Small intestine (tissue), 7 donors: Measurements from ENCODE around the gene BCAR3. TPM values are rescaled to one million over a fixed set of nuclear protein-coding genes. Genes with fewer than 3 reads are reported as not detected.

ENCODE experiments used
- DNase-seq, 2 donors: peaks; one replicate each; pipeline versions ENCODE4 v3.0.0 to v3.0.0-alpha.2; 2013
- FAIRE-seq: peaks from 2 replicates; lab custom pipeline; 2012; peaks lifted over from hg19 to GRCh38; lab: Jason Lieb, UNC
- H3K27ac ChIP-seq, 3 donors: one replicate each; pipeline ENCODE4 v1.5.1; 2013; ENCODE audit warnings: low read length in 2 of 3, mild to moderate bottlenecking in 2 of 3, control low read depth in 1 of 3, inconsistent platforms in 1 of 3, low read depth in 1 of 3, moderate library complexity in 1 of 3
- H3K27me3 ChIP-seq, 3 donors: one replicate each; pipeline ENCODE4 v1.6.1; 2013; ENCODE audit warnings: low read length in 3 of 3, inconsistent platforms in 1 of 3; ENCODE audit not compliant: control insufficient read depth in 3 of 3, insufficient read depth in 3 of 3
- H3K36me3 ChIP-seq, 3 donors: one replicate each; pipeline ENCODE4 v1.6.1; 2013; ENCODE audit warnings: low read length in 3 of 3, inconsistent platforms in 1 of 3, low read depth in 1 of 3, mild to moderate bottlenecking in 1 of 3, moderate library complexity in 1 of 3; ENCODE audit not compliant: control insufficient read depth in 3 of 3, insufficient read depth in 2 of 3
- H3K4me1 ChIP-seq, 3 donors: one replicate each; pipeline ENCODE4 v1.6.1; 2013; ENCODE audit warnings: low read length in 2 of 3, inconsistent platforms in 1 of 3, low read depth in 1 of 3, mild to moderate bottlenecking in 1 of 3, moderate library complexity in 1 of 3; ENCODE audit not compliant: control insufficient read depth in 3 of 3, insufficient read depth in 2 of 3
- H3K4me3 ChIP-seq, 3 donors: one replicate each; pipeline ENCODE4 v1.5.1; 2013; ENCODE audit warnings: low read length in 3 of 3, control low read depth in 1 of 3, inconsistent platforms in 1 of 3, low read depth in 1 of 3, mild to moderate bottlenecking in 1 of 3, moderate library complexity in 1 of 3
- H3K9me3 ChIP-seq, 2 donors: one replicate each; pipeline ENCODE4 v1.6.1; 2013; ENCODE audit warnings: low read depth in 1 of 2, low read length in 1 of 2; ENCODE audit not compliant: control insufficient read depth in 2 of 2, insufficient read depth in 1 of 2
- WGBS, 3 donors: extraction: QIAGEN DNeasy Blood & Tissue Kit; methylation state at CpG; one replicate each; pipeline ENCODE4 v1.1.7; 2013; 5-methylcytosine and 5-hydroxymethylcytosine counted together
- polyA plus RNA-seq, 4 donors: library from polyadenylated mRNA; stranded (reverse) in 3 of 4; unstranded in 1 of 4; fragments of 200-250 nt in 3 of 4; fragments of 120-200 nt in 1 of 4; gene quantifications; one replicate each; pipeline versions ENCODE4 v1.2.1 to v1.2.3, GENCODE V29; 2013
- donor health status: healthy with polysubstance abuse.
- donor health status: control.
- donor health status: control.
- donor health status: Bipolar disorder and iron deficiency.
- donor health status: healthy.

Gene BCAR3
- polyA plus RNA-seq, 4 donors, result 15.9 to 26.2 (median 20.1) TPM

DNA sequence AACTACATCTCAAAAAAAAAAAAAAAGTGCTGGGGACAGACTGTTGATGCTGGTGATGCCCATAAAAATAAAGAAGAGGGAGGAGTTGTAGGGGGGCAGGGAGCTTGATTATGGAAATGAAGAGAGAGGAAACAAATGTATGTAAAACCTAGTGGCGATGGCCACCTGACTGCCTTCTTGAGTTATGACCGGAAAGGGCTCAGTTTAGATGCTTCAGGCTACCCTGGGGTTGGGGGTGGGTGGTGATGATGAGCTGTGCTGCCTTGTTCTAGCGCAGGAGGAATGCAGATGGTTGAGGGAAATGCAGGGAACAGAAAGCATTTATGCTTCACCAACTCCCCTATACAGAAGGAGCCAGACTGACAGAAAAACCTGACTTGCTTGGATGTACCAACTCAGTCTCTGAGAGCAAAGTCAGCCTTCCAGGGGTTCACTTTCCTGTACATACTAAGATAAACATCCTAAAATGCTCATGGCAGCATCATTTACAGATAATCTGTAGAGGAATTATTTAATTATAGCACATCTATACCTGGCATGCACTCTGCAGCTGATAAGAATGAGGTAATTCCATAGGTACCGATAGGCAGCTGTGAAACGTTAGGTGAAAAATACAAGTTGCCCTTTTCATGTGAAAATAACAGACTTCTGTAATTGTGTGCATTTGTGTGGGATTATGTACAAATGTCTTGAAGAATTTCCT lies 8.0 kb upstream of the BCAR3 start:
- 62 to 79% (median 77%) methylated on average over 5 of the region's 5 CpGs for WGBS, 3 donors
- H3K4me3 ChIP-seq, result no peak overlapping the region
- H3K9me3 ChIP-seq, result peaks cover 0 to 4% of the 10 kb centered on the region in 2 donors
- FAIRE-seq (no peak), DNase-seq (no peak)
- H3K27me3 ChIP-seq, result no peaks in the 10 kb centered on the region
- H3K27ac ChIP-seq, result no peak overlapping the region
- H3K4me1 ChIP-seq, result peaks cover 7 to 45% (median 7%) of the 10 kb centered on the region in 3 donors
- H3K36me3 ChIP-seq, result no peaks in the 10 kb centered on the region

DNA sequence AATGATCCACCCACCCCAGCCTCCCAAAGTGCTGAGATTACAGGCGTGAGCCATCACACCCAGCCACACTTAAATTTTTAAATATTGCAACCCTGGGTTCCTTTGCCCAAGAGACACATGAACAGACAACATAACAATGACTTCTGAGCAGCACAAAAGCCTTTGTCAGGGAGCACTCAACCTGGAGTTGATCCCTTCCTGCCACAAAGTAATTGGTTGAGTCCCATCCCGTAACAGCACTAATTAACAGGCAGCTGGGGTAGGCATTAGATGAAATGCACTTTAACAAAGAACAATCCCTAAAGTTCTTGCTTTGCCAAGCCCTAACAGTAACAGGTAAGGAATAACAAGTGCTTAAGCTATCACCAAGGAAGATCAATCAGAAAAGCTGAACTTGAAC lies 5.9 kb upstream of the BCAR3 start:
- no peak overlapping the region for H3K27ac ChIP-seq
- H3K36me3 ChIP-seq, result no peaks in the 10 kb centered on the region
- 81 to 92% (median 89%) methylated on average over 2 of the region's 2 CpGs for WGBS, 3 donors
- H3K9me3 ChIP-seq, result peaks cover 0 to 4% of the 10 kb centered on the region in 2 donors
- H3K27me3 ChIP-seq, result no peaks in the 10 kb centered on the region
- no peak overlapping the region for H3K4me3 ChIP-seq
- H3K4me1 ChIP-seq, result peaks cover 3 to 39% (median 7%) of the 10 kb centered on the region in 3 donors
- FAIRE-seq, result no peak
- no peak for DNase-seq

DNA sequence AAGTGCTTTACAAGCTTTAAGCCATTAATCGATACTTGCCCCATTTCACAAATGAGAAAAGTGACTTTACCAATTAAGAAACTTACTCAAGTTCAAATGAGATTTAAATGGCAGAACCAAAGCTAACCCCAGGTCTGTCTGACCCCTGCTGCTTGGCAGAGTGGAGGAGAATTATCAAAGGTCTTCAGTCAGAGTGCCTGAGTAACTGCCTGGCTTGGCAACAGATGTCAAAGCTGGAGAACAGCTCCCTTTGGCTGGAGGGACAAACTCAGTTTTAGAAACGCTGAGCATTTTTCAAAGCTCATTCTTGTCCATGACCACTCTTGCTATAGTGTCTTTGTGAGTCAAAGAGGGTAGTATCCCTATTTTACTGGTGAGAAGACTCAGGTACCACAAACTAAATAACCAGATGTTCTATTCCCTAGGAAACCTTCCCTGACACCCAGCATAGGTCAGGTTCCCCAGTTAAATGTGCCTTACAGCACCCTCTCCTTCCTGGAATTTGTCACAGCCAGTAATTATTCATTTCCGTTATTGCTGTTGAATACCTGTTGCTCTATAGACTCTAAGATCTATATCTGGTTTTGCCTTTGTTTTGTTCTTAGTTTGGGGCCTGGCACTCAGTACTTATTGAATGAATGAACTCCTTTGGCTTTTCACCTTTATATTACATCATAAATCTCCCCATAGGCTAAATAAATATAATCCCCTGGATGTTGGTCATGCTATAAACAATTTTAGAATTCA lies 5.0 kb upstream of the BCAR3 start:
- peaks cover 0 to 35% (median 7%) of the 10 kb centered on the region in 3 donors for H3K4me1 ChIP-seq
- H3K36me3 ChIP-seq, result no peaks in the 10 kb centered on the region
- WGBS, 3 donors, result 21 to 65% (median 33%) methylated on average over 3 of the region's 3 CpGs
- H3K9me3 ChIP-seq, result peaks cover 0 to 4% of the 10 kb centered on the region in 2 donors
- DNase-seq (peak in 1 of 2 donors; percentile 73), FAIRE-seq (no peak)
- H3K27me3 ChIP-seq, result no peaks in the 10 kb centered on the region
- no peak overlapping the region for H3K4me3 ChIP-seq
- peak overlapping the region in 2 of 3 donors; percentile 37 to 54 for H3K27ac ChIP-seq

DNA sequence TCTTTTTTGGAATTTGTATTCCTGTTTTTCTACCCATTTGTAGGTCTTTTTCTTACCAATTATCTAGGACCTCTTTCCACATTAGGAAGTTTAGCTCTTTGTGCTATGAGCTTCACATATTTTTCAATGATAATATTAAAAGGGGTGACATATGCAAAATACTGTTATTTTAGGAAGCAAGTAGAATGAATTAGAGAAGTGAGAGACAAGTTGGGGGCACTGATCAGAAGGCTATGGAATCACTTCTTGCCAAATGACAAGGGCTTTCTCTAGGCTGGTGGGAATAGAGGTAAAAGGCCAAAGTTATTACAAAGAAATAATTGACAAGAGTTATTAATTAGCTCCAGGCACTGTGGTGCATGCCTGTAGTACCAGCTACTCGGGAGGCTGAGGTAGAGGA lies 4.3 kb upstream of the BCAR3 start:
- Histone ChIP-seq H3K27ac (no peak overlapping the region), H3K9me3 (peaks cover 0 to 4% of the 10 kb centered on the region in 2 donors), H3K36me3 (no peaks in the 10 kb centered on the region), H3K4me1 (peaks cover 0 to 28% (median 5%) of the 10 kb centered on the region in 3 donors), H3K27me3 (no peaks in the 10 kb centered on the region), H3K4me3 (no peak overlapping the region)
- DNase-seq, result no peak
- no peak for FAIRE-seq
- 7 to 69% (median 27%) methylated on average over 1 of the region's 1 CpG for WGBS, 3 donors

DNA sequence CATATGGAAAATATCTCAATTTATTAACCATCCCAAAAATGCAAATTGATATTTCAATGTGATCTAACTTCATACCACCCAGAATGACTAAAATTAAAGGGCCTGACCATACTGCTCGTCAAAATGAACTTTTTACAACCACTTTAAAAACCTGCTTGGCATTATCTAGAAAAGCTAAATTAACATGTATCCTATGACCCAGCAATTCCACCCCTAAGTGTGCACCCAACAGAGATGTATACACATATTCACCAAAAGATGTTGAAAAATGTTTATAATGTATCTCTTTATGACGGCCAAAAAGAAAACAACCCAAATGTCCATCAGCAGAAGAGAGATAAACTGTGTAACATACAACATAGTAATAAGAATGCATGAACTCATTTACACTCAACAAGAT lies 1.6 kb upstream of the BCAR3 start:
- Histone ChIP-seq H3K27me3 (no peaks in the 10 kb centered on the region), H3K9me3 (peaks cover 0 to 4% of the 10 kb centered on the region in 2 donors), H3K4me1 (peaks cover 0 to 21% (median 1%) of the 10 kb centered on the region in 3 donors), H3K36me3 (no peaks in the 10 kb centered on the region), H3K4me3 (no peak overlapping the region), H3K27ac (no peak overlapping the region)
- no peak for DNase-seq
- no peak for FAIRE-seq
- WGBS, 3 donors, result 83 to 85% (median 85%) methylated on average over 2 of the region's 2 CpGs

DNA sequence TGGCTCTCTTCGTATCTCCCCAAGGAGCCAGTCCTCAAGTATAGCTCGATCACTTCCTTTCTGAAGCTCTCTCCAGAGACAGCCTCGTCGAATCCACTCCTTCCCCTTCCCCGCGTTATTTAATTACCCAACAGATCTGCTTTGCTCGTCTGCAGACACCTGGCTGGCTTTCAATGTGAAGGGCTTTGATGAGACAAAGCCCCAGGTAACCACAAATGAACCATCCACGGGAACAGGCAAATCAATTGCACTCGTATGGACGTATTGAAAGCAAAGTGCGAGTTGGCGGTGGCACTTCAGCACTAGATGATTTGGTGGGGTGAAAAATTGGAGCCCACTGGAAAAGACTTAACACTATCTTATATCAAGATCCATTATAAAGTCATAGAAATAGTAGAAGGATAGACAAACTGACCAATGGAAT lies 364 bp upstream of the BCAR3 start:
- peaks cover 0 to 3% (median 0%) of the 10 kb centered on the region in 3 donors for H3K36me3 ChIP-seq
- peak overlapping the region; percentile 43 to 81 (median 53) for H3K27ac ChIP-seq
- no peaks in the 10 kb centered on the region for H3K27me3 ChIP-seq
- peaks cover 0 to 4% of the 10 kb centered on the region in 2 donors for H3K9me3 ChIP-seq
- DNase-seq (peak in 1 of 2 donors; percentile 44), FAIRE-seq (no peak)
- peak overlapping the region; percentile 64 to 71 (median 66) for H3K4me3 ChIP-seq
- peaks cover 0 to 17% (median 1%) of the 10 kb centered on the region in 3 donors for H3K4me1 ChIP-seq
- WGBS, 3 donors, result 3 to 12% (median 7%) methylated on average over 12 of the region's 12 CpGs

DNA sequence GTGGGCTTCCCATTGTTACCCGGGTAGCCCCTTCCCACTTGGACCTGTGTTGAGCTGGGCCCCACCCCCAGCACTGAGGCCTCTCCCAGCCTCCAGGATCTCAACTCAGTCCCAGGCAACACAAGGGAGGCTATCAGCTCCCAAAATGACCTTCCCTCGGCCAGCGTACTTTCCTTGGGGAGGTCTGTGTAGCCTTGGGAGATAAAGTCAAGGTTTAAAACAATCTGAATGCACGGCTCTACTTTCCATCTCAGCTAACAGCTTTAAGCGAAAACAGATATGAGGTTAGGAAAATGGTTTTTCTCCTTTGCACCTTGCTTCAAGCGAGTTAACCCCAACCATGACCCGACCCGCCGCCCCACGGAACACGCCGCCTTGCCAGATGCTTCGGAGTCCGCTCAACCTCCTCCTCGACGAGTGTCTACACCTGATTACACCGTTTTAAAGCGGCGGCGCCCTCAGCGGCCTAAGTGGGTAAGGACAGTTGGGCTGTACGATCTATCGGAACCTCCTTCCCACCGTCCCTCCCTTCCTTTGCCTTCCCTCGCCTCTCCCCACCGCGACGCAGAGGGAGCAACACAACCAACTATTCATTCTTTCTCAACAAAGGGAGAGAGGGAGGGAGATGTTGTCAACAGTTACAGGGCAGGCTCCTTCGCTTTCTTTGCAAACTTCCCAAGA lies 1.1 kb downstream of the BCAR3 start:
- FAIRE-seq (no peak), DNase-seq (peak; percentile 88 to 89)
- H3K4me3 ChIP-seq, result peak overlapping the region; percentile 64 to 71 (median 70)
- peaks cover 0 to 3% (median 0%) of the 10 kb centered on the region in 3 donors for H3K36me3 ChIP-seq
- peaks cover 0 to 15% (median 0%) of the 10 kb centered on the region in 3 donors for H3K4me1 ChIP-seq
- no peaks in the 10 kb centered on the region for H3K27me3 ChIP-seq
- peak overlapping the region; percentile 43 to 65 (median 62) for H3K27ac ChIP-seq
- H3K9me3 ChIP-seq, result no peaks in the 10 kb centered on the region
- WGBS, 3 donors, result 7 to 17% (median 15%) methylated on average over 29 of the region's 29 CpGs

DNA sequence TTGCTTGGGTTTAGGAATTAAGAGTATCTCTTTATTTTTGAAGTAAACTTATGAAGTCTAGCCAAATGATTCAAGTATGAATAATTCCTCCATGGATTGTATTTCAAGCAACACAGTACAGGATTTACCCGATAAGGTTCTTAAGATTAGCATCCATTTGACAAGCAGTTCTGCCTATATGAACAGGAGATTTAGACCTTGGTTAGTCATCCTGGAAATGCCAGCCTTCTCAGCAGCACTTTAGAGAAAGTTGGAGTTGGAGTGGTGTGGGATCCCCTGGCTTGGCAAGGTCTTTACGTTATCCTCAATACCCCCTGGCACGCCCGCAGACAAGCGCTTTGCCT lies 1.6 kb downstream of the BCAR3 start:
- FAIRE-seq, result no peak
- H3K9me3 ChIP-seq, result no peaks in the 10 kb centered on the region
- H3K27ac ChIP-seq, result peak overlapping the region in 1 of 3 donors; percentile 9
- H3K4me1 ChIP-seq, result peaks cover 0 to 20% (median 4%) of the 10 kb centered on the region in 3 donors
- peak overlapping the region in 2 of 3 donors; percentile 64 to 70 for H3K4me3 ChIP-seq
- no peaks in the 10 kb centered on the region for H3K27me3 ChIP-seq
- 73 to 84% (median 81%) methylated on average over 5 of the region's 5 CpGs for WGBS, 3 donors
- no peak for DNase-seq
- H3K36me3 ChIP-seq, result peaks cover 0 to 3% (median 0%) of the 10 kb centered on the region in 3 donors
